Measurements from ENCODE around the gene ATP11C. TPM values are rescaled to one million over a fixed set of nuclear protein-coding genes. Genes with fewer than 3 reads are reported as not detected.

The ATP11C gene
- total and polyA plus RNA-seq, 2 of the 4 experiments (the other 2 are of a cell fraction) = 19.3 to 40.0 TPM

GRCh38 chrX:139877710-139878414, 55.0 kb downstream of the ATP11C start:
- Histone ChIP-seq H4K91ac (ENCODE audit: insufficient read depth, low read depth, low read length) (no peak overlapping the region), H3K4ac (ENCODE audit: low read depth, low read length) (no peak overlapping the region), H3K79me1 (ENCODE audit: low read depth in 1 of 2, low read length in 2 of 2) (peaks cover 7 to 31% of the 10 kb centered on the region in 2 experiments; a peak in 3 of 4 replicates), H3K9me3 (ENCODE audit: control insufficient read depth, insufficient read depth, low read length) (no peaks in the 10 kb centered on the region), H3K9ac (ENCODE audit: low read depth, low read length) (no peak overlapping the region), H2AFZ (replicated peaks; ENCODE audit: low read length, poor library complexity) (no peak overlapping the region), H3K27me3 (ENCODE audit: control insufficient read depth, insufficient read depth, low read length) (no peaks in the 10 kb centered on the region), H3K9me1 (ENCODE audit: insufficient read depth, low read length) (peaks cover 9% of the 10 kb centered on the region), H2BK15ac (ENCODE audit: low read depth, low read length) (no peak overlapping the region), H4K5ac (ENCODE audit: low read depth, low read length) (no peak overlapping the region), H3K56ac (ENCODE audit: extremely low read depth, insufficient read depth, low read length) (no peak overlapping the region), H3K23ac (ENCODE audit: low read depth, low read length) (no peak overlapping the region), H2BK5ac (ENCODE audit: low read depth, low read length, poor library complexity, severe bottlenecking) (no peak overlapping the region), H3K4me2 (ENCODE audit: low read depth, low read length) (no peak overlapping the region), H2AK5ac (ENCODE audit: low read depth, low read length) (no peak overlapping the region), H3K14ac (replicated peaks; ENCODE audit: low read depth, low read length) (no peak overlapping the region), H2AK9ac (replicated peaks; ENCODE audit: low read depth, low read length, poor library complexity) (no peak overlapping the region), H4K20me1 (ENCODE audit: insufficient read depth, low read length) (no peaks in the 10 kb centered on the region), H3K4me3 (ENCODE audit: insufficient read depth, low read depth, low read length) (no peak overlapping the region), H3K18ac (ENCODE audit: low read depth, low read length) (no peak overlapping the region), H4K8ac (ENCODE audit: low read depth in 2 of 2, low read length in 2 of 2) (no peak overlapping the region), H3K27ac (ENCODE audit: insufficient read depth, low read length) (no peak overlapping the region), H2BK120ac (ENCODE audit: low read depth, low read length) (no peak overlapping the region), H2BK20ac (ENCODE audit: low read depth, low read length) (no peak overlapping the region), H3K36me3 (ENCODE audit: control insufficient read depth, insufficient read depth, low read length) (no peaks in the 10 kb centered on the region), H3K4me1 (ENCODE audit: control insufficient read depth, insufficient read depth, low read length) (peaks cover 12% of the 10 kb centered on the region)
- peak; percentile 20 for DNase-seq
- in situ Hi-C loops (cut with MboI; ENCODE audit: low sequenced_read_pairs) (no loop called here), dilution Hi-C loops (cut with HindIII; ENCODE audit: low sequenced_read_pairs, unreplicated experiment) (no loop called here), intact Hi-C loops (cut with micrococcal nuclease) (no loop called here)
- 100% methylated on average over 1 of the region's 11 CpGs; no CpG with 5 or more reads in 1 of the 2 experiments for WGBS, 2 experiments (ENCODE audit: extremely low coverage in 2 of 2, insufficient read length in 1 of 2)
- ATAC-seq (ENCODE audit: low read depth) = no peak
- BruUV-seq (replicated peaks) = no TSS peak
- CTCF ChIA-PET = no interaction called here
- POLR2A ChIA-PET (ENCODE audit: unreplicated experiment) = no interaction called here
- peak; percentile 98 for TF ChIP-seq MAFK (IDR thresholded peaks at IDR 0.05; ENCODE audit: low read depth, low read length)
- no peak for TF ChIP-seq SMC3 (IDR thresholded peaks at IDR 0.05; ENCODE audit: low read depth, low read length)
- TF ChIP-seq ELK1 (IDR thresholded peaks at IDR 0.05; ENCODE audit: borderline replicate concordance, low read depth, low read length) = no peak
- peak; percentile 50 for TF ChIP-seq NFE2L2 (IDR thresholded peaks at IDR 0.05; ENCODE audit: low read depth, low read length)
- TF ChIP-seq POLR2A (IDR thresholded peaks at IDR 0.05; ENCODE audit: low read depth, low read length) = no peak
- no peak for TF ChIP-seq RFX5 (IDR thresholded peaks at IDR 0.05; ENCODE audit: low read depth, low read length)
